OCI-LY3 (cell line): ENCODE measurements around the gene TMEM132D.

Experiments
- EZH2phosphoT487 ChIP-seq: fragments of 200-600 bp; shearing (Covaris generic); IDR thresholded peaks from 2 replicates; pipeline ENCODE4 v1.6.1; 2018; ENCODE audit warnings: antibody characterized with exemption, mixed run types, low read depth
- TF ChIP-seq, protein P1 (sequence below): fragments of 200-600, 300-600 bp; sonication (generic); IDR thresholded peaks from 2 replicates; pipeline ENCODE4 v1.5.1; 2014; ENCODE audit warnings: antibody characterized with exemption, low read length, low read depth

DNA sequence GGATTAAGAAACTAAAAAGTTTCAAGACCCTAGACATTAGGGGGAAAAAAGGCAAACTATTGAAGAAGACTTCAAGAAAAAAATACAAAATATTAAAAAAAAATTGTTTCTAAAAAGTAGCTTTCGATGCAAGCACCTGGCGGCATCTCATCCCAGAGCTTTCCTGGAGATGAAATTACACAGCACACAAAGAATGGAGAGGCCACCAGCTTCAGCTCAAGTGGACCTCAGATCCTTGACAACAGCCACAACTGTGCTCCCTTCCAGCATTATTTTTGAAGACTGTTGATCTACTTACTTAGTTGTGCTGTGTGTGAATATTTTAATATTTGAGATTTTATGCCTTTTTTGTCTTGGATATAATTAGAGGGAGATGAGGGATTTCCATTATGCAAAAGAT, 571.5 kb downstream of the TMEM132D start:
- TF ChIP-seq, protein P1, sequence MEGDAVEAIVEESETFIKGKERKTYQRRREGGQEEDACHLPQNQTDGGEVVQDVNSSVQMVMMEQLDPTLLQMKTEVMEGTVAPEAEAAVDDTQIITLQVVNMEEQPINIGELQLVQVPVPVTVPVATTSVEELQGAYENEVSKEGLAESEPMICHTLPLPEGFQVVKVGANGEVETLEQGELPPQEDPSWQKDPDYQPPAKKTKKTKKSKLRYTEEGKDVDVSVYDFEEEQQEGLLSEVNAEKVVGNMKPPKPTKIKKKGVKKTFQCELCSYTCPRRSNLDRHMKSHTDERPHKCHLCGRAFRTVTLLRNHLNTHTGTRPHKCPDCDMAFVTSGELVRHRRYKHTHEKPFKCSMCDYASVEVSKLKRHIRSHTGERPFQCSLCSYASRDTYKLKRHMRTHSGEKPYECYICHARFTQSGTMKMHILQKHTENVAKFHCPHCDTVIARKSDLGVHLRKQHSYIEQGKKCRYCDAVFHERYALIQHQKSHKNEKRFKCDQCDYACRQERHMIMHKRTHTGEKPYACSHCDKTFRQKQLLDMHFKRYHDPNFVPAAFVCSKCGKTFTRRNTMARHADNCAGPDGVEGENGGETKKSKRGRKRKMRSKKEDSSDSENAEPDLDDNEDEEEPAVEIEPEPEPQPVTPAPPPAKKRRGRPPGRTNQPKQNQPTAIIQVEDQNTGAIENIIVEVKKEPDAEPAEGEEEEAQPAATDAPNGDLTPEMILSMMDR, result no peak
- TF ChIP-seq EZH2phosphoT487, result no peak
